Peyer's patch (tissue), 4 donors: ENCODE data around the gene ANKRD29. TPM values are rescaled to one million over a fixed set of nuclear protein-coding genes. Genes with fewer than 3 reads are reported as not detected.

ENCODE experiments used
- DNase-seq, 3 donors: peaks; one replicate each; pipeline ENCODE4 v3.0.0-alpha.2; 2017 to 2019
- H3K27ac ChIP-seq, 4 donors: fragments of 200-600 bp; sonication (generic); one replicate each; pipeline ENCODE4 v1.5.1; 2016 to 2019
- H3K27me3 ChIP-seq, 2 donors: fragments of 200-600 bp; sonication (generic); one replicate each; pipeline ENCODE4 v1.5.1; 2019
- H3K36me3 ChIP-seq, 3 donors: fragments of 200-600 bp; sonication (generic); one replicate each; pipeline ENCODE4 v1.5.1; 2016 to 2019
- H3K4me1 ChIP-seq, 4 donors: fragments of 200-600 bp; sonication (generic); one replicate each; pipeline ENCODE4 v1.5.1; 2016 to 2019
- H3K4me3 ChIP-seq, 4 donors: fragments of 200-600 bp; sonication (generic); 1 replicate in 3 of 4; 2 replicates in 1 of 4; pipeline ENCODE4 v1.5.1; 2016 to 2019; ENCODE audit warnings: mild to moderate bottlenecking in 1 of 4
- H3K9me3 ChIP-seq, 4 donors: fragments of 200-600 bp; sonication (generic); one replicate each; pipeline ENCODE4 v1.5.1; 2016 to 2019; ENCODE audit warnings: mild to moderate bottlenecking in 1 of 4
- POLR2A ChIP-seq, 2 donors: fragments of 450-650 bp; IDR thresholded peaks; one replicate each; pipeline ENCODE4 v1.5.1; 2017; ENCODE audit warnings: antibody characterized with exemption in 2 of 2, mild to moderate bottlenecking in 2 of 2, moderate library complexity in 2 of 2
- total RNA-seq, 4 donors: library from RNA; depleted of rRNA; stranded (reverse); fragments of >200 nt; gene quantifications; one replicate each; pipeline ENCODE4 v1.1.0, GENCODE V29; 2016
- TF ChIP-seq, protein P1 (sequence below), 6 experiments: fragments of 450-650 bp in 4 of 6; fragments of 200-600 bp in 2 of 6; sonication (generic) in 1 of 6; IDR thresholded peaks; one replicate each; pipeline ENCODE4 v1.5.1; 2017 to 2019; ENCODE audit warnings: antibody characterized with exemption in 6 of 6, mild to moderate bottlenecking in 3 of 6, moderate library complexity in 1 of 6

Gene ANKRD29
- total RNA-seq, 4 donors from 2014 or later: 4.0 to 18.2 (median 8.1) TPM

GRCh38 chr18:23683155-23683554, 20.4 kb upstream of the ANKRD29 start:
- TF ChIP-seq POLR2A (IDR thresholded peaks at IDR 0.05): no peak
- TF ChIP-seq, protein P1, sequence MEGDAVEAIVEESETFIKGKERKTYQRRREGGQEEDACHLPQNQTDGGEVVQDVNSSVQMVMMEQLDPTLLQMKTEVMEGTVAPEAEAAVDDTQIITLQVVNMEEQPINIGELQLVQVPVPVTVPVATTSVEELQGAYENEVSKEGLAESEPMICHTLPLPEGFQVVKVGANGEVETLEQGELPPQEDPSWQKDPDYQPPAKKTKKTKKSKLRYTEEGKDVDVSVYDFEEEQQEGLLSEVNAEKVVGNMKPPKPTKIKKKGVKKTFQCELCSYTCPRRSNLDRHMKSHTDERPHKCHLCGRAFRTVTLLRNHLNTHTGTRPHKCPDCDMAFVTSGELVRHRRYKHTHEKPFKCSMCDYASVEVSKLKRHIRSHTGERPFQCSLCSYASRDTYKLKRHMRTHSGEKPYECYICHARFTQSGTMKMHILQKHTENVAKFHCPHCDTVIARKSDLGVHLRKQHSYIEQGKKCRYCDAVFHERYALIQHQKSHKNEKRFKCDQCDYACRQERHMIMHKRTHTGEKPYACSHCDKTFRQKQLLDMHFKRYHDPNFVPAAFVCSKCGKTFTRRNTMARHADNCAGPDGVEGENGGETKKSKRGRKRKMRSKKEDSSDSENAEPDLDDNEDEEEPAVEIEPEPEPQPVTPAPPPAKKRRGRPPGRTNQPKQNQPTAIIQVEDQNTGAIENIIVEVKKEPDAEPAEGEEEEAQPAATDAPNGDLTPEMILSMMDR (IDR thresholded peaks at IDR 0.05): no peak
- no peaks in the 10 kb centered on the region for H3K27me3 ChIP-seq
- H3K4me1 ChIP-seq: peaks cover 0 to 4% (median 0%) of the 10 kb centered on the region in 4 donors
- no peaks in the 10 kb centered on the region for H3K9me3 ChIP-seq
- no peak for DNase-seq
- H3K27ac ChIP-seq: no peak overlapping the region
- no peak overlapping the region for H3K4me3 ChIP-seq
- H3K36me3 ChIP-seq: no peaks in the 10 kb centered on the region

DNA sequence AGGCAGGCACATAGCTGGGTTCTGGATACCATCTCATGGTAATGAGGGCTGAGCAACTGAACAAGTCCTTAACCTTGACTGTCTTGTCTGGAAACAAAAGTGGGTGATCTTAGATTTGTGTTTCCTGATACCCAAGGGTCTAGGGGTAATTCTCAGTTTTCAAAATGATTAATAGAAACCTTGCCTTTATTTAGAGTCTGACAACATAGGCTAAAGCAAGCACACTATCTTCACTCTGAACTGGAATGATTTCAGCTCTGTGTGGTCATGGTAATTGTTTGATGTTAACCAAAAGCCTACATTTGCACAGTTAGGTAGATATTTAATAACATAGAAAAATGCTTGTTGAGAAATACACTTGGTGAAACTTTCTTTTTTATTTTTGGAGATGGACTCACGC, 19.8 kb upstream of the ANKRD29 start:
- H3K27ac ChIP-seq: no peak overlapping the region
- H3K36me3 ChIP-seq: no peaks in the 10 kb centered on the region
- DNase-seq: no peak
- peaks cover 0 to 4% (median 0%) of the 10 kb centered on the region in 4 donors for H3K4me1 ChIP-seq
- TF ChIP-seq, protein P1 (IDR thresholded peaks at IDR 0.05): no peak
- TF ChIP-seq POLR2A (IDR thresholded peaks at IDR 0.05): no peak
- H3K27me3 ChIP-seq: no peaks in the 10 kb centered on the region
- H3K4me3 ChIP-seq: no peak overlapping the region
- H3K9me3 ChIP-seq: no peaks in the 10 kb centered on the region

DNA sequence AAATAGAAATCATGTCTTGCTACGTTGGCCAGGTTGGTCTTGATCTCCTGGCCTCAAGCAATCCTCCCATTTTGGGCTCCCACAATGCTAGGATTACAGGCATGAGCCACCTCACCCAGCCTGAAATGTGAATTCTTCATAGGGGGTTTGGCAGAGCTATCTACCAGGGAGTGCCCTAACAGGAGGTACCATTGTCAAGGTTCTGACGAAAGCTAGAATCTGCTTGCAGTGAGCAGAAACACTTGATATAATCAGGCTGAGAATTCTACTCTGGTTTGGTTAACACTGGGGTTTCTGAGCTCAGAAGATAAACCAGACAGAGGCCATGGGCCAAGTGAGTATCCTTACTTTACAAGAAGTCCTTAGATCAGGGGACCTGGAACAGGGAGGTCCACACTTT, 19.3 kb upstream of the ANKRD29 start:
- DNase-seq: no peak
- H3K27ac ChIP-seq: no peak overlapping the region
- no peaks in the 10 kb centered on the region for H3K36me3 ChIP-seq
- H3K9me3 ChIP-seq: no peaks in the 10 kb centered on the region
- no peaks in the 10 kb centered on the region for H3K27me3 ChIP-seq
- H3K4me1 ChIP-seq: peaks cover 0 to 4% (median 0%) of the 10 kb centered on the region in 4 donors
- no peak overlapping the region for H3K4me3 ChIP-seq
- no peak for TF ChIP-seq POLR2A (IDR thresholded peaks at IDR 0.05)
- TF ChIP-seq, protein P1 (IDR thresholded peaks at IDR 0.05): no peak

DNA sequence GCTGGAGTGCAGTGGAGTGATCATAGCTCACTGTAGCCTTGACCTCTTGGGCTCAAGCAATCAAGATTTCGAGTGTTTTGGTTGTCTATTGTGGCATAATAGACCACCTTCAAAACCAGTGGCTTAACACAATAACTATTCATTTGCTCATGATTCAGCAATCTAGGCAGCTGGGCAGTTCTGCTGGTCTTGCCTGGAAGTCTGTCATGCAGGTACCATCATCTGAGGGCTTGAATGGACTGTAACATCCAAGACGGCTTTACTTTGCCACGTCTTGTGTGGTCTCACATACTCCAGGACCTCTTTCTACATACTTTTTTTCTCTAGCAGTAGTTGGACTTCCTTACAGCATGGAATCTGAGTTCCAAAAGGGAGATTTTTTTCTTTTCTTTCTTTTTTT, 13.2 kb upstream of the ANKRD29 start:
- Histone ChIP-seq H3K4me3 (no peak overlapping the region), H3K27ac (no peak overlapping the region), H3K9me3 (no peaks in the 10 kb centered on the region), H3K4me1 (no peaks in the 10 kb centered on the region), H3K36me3 (no peaks in the 10 kb centered on the region), H3K27me3 (no peaks in the 10 kb centered on the region)
- DNase-seq: no peak
- TF ChIP-seq POLR2A (IDR thresholded peaks at IDR 0.05): no peak
- TF ChIP-seq, protein P1 (IDR thresholded peaks at IDR 0.05): no peak

DNA sequence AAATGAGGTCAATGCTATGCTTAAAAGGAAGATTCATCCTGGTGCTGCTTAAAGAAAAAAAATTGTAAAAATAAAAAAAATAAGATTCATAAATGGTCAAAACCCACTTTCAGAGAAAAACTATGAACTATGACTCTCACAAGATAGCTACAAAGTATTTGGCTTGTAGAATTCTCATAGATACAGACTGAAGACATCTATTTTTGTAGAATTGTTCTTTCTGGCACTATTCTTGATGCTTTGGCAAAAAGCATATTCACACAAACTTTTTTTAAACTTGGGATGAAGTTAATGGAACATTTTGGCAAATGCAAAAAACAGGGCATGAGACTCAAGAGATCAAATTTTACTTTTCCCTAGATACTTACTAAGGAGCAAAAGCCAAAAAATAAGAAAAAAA, 12.5 kb upstream of the ANKRD29 start:
- Histone ChIP-seq H3K4me3 (no peak overlapping the region), H3K9me3 (no peaks in the 10 kb centered on the region), H3K27me3 (no peaks in the 10 kb centered on the region), H3K27ac (no peak overlapping the region), H3K4me1 (no peaks in the 10 kb centered on the region), H3K36me3 (no peaks in the 10 kb centered on the region)
- no peak for DNase-seq
- TF ChIP-seq POLR2A (IDR thresholded peaks at IDR 0.05): no peak
- TF ChIP-seq, protein P1 (IDR thresholded peaks at IDR 0.05): no peak

- DNase-seq: no peak
- Histone ChIP-seq H3K4me1 (no peaks in the 10 kb centered on the region), H3K9me3 (no peaks in the 10 kb centered on the region), H3K27ac (no peak overlapping the region), H3K4me3 (no peak overlapping the region), H3K27me3 (no peaks in the 10 kb centered on the region), H3K36me3 (no peaks in the 10 kb centered on the region)
- TF ChIP-seq, protein P1 (IDR thresholded peaks at IDR 0.05): no peak
- TF ChIP-seq POLR2A (IDR thresholded peaks at IDR 0.05): no peak
Observed at GRCh38 chr18:23673725-23674124, 11.0 kb upstream of the ANKRD29 start.
